Measurements from ENCODE around the gene NEAT1. TPM values are rescaled to one million over a fixed set of nuclear protein-coding genes. Genes with fewer than 3 reads are reported as not detected.
A peak's percentile ranks its signal among the peaks of the same experiment; 100 is the strongest.

Gene NEAT1
- total RNA-seq, 3 donors from 2014 or later = 323 to 391 (median 351) TPM

- peaks cover 36 to 68% of the 10 kb centered on the region in 2 donors for H3K4me1 ChIP-seq
Observed at GRCh38 chr11:65488273-65489034, 65.9 kb downstream of the NEAT1 start.

GRCh38 chr11:65489035-65489705 lies 66.6 kb downstream of the NEAT1 start:
- H3K27ac ChIP-seq = peak overlapping the region; percentile 98 to 99

More at GRCh38 chr11:65488273-65489034, 65.9 kb downstream of the NEAT1 start:
- DNase-seq (ENCODE audit: low spot score in 2 of 2) = no peak
- Histone ChIP-seq H3K36me3 (no peaks in the 10 kb centered on the region), H3K27ac (peak overlapping the region; percentile 98 to 99), H3K4me3 (peak overlapping the region in 2 of 3 donors; percentile 24 to 60), H3K27me3 (no peaks in the 10 kb centered on the region), H3K9me3 (no peaks in the 10 kb centered on the region)
- no peak for TF ChIP-seq CTCF (IDR thresholded peaks at IDR 0.05)
- TF ChIP-seq POLR2AphosphoS5 (IDR thresholded peaks at IDR 0.05) = no peak
- no peak for TF ChIP-seq POLR2A (IDR thresholded peaks at IDR 0.05)
- intact Hi-C loops (cut with DNase I; ENCODE audit: low total_unique reads) = no loop called here

GRCh38 chr11:65489706-65490320 lies 67.2 kb downstream of the NEAT1 start:
- peak overlapping the region in 1 of 3 donors; percentile 34 for H3K4me3 ChIP-seq
- no peaks in the 10 kb centered on the region for H3K9me3 ChIP-seq
- TF ChIP-seq POLR2A (IDR thresholded peaks at IDR 0.05) = no peak
- no peak for TF ChIP-seq POLR2AphosphoS5 (IDR thresholded peaks at IDR 0.05)
- TF ChIP-seq CTCF (IDR thresholded peaks at IDR 0.05) = no peak
- no peaks in the 10 kb centered on the region for H3K27me3 ChIP-seq
- H3K4me1 ChIP-seq = peaks cover 45 to 78% of the 10 kb centered on the region in 2 donors
- H3K36me3 ChIP-seq = no peaks in the 10 kb centered on the region
- DNase-seq (ENCODE audit: low spot score in 2 of 2) = no peak
- peak overlapping the region; percentile 98 to 99 for H3K27ac ChIP-seq
- intact Hi-C loops (cut with DNase I; ENCODE audit: low total_unique reads) = no loop called here

More at GRCh38 chr11:65489035-65489705, 66.6 kb downstream of the NEAT1 start:
- no peaks in the 10 kb centered on the region for H3K27me3 ChIP-seq
- peak overlapping the region in 1 of 3 donors; percentile 34 for H3K4me3 ChIP-seq
- TF ChIP-seq POLR2AphosphoS5 (IDR thresholded peaks at IDR 0.05) (peak; percentile 24 to 70 (median 55)), CTCF (IDR thresholded peaks at IDR 0.05) (no peak), POLR2A (IDR thresholded peaks at IDR 0.05) (no peak)
- no peaks in the 10 kb centered on the region for H3K36me3 ChIP-seq
- intact Hi-C loops (cut with DNase I; ENCODE audit: low total_unique reads) = no loop called here
- peaks cover 41 to 74% of the 10 kb centered on the region in 2 donors for H3K4me1 ChIP-seq
- DNase-seq (ENCODE audit: low spot score in 2 of 2) = peak in 1 of 2 donors; percentile 83
- no peaks in the 10 kb centered on the region for H3K9me3 ChIP-seq

GRCh38 chr11:65491163-65491465 lies 68.5 kb downstream of the NEAT1 start:
- Histone ChIP-seq H3K27ac (peak overlapping the region; percentile 98 to 99), H3K27me3 (no peaks in the 10 kb centered on the region), H3K36me3 (no peaks in the 10 kb centered on the region), H3K4me3 (peak overlapping the region in 1 of 3 donors; percentile 40), H3K4me1 (peaks cover 45 to 78% of the 10 kb centered on the region in 2 donors), H3K9me3 (no peaks in the 10 kb centered on the region)
- TF ChIP-seq CTCF (IDR thresholded peaks at IDR 0.05) (no peak), POLR2AphosphoS5 (IDR thresholded peaks at IDR 0.05) (no peak), POLR2A (IDR thresholded peaks at IDR 0.05) (no peak)
- intact Hi-C loops (cut with DNase I; ENCODE audit: low total_unique reads) = no loop called here
- no peak for DNase-seq (ENCODE audit: low spot score in 2 of 2)
